Measurements from ENCODE around the gene PIEZO2.

GRCh38 chr18:10995550-10995949 is 153.8 kb downstream of the PIEZO2 start:
- TF ChIP-seq POLR2A (IDR thresholded peaks at IDR 0.05; ENCODE audit: low read depth, low read length) (no peak), POLR2AphosphoS5 (IDR thresholded peaks at IDR 0.05; ENCODE audit: low read depth, low read length) (no peak)

Data from GM12892 (cell line).